ENCODE data around the gene ARV1. TPM values are rescaled to one million over a fixed set of nuclear protein-coding genes. Genes with fewer than 3 reads are reported as not detected.

Gene ARV1
- total and polyA plus RNA-seq, 2 of the 13 experiments (the other 11 are each of a cell fraction or from before 2014, with no cell fraction given): 13.0 to 15.2 TPM

DNA sequence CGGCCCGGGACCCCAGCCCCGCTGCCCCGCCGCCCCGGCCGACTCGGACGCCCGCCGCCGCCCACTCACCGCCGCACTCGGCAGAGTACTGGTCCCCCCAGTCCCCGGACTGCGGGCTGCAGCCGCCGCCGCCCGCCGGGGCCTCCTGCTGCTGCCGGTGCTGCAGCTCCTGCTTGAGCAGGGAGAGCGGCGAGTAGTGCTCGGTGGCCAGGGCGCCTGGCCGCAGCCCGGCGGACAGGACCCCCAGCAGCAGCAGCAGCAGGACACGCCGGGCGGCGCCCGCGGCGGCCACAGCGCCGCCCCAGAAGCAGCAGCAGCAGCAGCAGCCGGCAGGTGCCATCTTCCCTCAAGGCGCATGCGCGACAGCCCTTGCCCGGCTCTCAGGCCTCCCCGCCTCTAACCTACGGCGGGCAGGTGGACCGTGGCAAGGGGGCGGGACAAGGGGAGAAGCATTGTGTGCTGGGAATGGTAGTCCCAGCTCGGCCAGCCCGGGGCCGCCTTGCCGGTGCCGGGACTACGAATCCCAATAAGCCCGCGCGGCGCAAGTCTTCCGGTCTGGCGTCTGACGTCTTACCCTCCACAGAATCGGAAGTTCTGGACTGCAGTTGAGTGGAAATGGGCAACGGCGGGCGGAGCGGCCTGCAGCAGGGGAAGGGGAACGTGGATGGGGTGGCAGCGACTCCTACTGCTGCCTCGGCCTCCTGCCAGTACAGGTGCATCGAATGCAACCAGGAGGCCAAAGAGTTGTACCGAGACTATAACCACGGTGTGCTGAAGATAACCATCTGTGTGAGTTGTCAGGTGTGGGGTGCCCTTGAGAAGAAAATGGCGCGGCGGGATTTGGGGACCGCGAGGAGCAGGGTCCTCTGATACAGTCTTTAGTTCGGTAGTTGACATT is at the start of gene ARV1, which contains the start of gene TTC13 (continued):
- no peak for TF ChIP-seq CCAR2 (optimal IDR thresholded peaks at IDR 0.05; ENCODE audit: low read depth, low read length)
- TF ChIP-seq ZSCAN31 (CRISPR knock-in tag; IDR thresholded peaks at IDR 0.05; ENCODE audit: low read depth): peak; percentile 94
- TF ChIP-seq, protein P1, sequence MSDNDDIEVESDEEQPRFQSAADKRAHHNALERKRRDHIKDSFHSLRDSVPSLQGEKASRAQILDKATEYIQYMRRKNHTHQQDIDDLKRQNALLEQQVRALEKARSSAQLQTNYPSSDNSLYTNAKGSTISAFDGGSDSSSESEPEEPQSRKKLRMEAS (IDR thresholded peaks at IDR 0.05): peak; percentile 86
- no peak for TF ChIP-seq ZC3H13 (CRISPR knock-in tag; IDR thresholded peaks at IDR 0.05)
- TF ChIP-seq ZNF644 (CRISPR knock-in tag; IDR thresholded peaks at IDR 0.05; ENCODE audit: low read depth): 0 out of 2 replicates have a peak, but pooled peaks have one; percentile 41
- no peak for TF ChIP-seq ZNF432 (CRISPR knock-in tag; IDR thresholded peaks at IDR 0.05; ENCODE audit: borderline replicate concordance)
- 0 out of 2 replicates have a peak, but pooled peaks have one; percentile 35 for TF ChIP-seq ZNF430 (CRISPR knock-in tag; IDR thresholded peaks at IDR 0.05)
- TF ChIP-seq, protein P2, sequence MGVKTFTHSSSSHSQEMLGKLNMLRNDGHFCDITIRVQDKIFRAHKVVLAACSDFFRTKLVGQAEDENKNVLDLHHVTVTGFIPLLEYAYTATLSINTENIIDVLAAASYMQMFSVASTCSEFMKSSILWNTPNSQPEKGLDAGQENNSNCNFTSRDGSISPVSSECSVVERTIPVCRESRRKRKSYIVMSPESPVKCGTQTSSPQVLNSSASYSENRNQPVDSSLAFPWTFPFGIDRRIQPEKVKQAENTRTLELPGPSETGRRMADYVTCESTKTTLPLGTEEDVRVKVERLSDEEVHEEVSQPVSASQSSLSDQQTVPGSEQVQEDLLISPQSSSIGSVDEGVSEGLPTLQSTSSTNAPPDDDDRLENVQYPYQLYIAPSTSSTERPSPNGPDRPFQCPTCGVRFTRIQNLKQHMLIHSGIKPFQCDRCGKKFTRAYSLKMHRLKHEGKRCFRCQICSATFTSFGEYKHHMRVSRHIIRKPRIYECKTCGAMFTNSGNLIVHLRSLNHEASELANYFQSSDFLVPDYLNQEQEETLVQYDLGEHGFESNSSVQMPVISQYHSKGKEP (CRISPR knock-in tag; IDR thresholded peaks at IDR 0.05): no peak
- TF ChIP-seq ESRRA (CRISPR knock-in tag; IDR thresholded peaks at IDR 0.05; ENCODE audit: low read depth): no peak; the same call in 1 of the 2 replicates
- no peak for TF ChIP-seq ZNF678 (CRISPR knock-in tag; IDR thresholded peaks at IDR 0.05)
- no peak for TF ChIP-seq ZNF484 (CRISPR knock-in tag; IDR thresholded peaks at IDR 0.05; ENCODE audit: borderline replicate concordance, low read depth)
- peak; percentile 81 for TF ChIP-seq HNRNPLL (IDR thresholded peaks at IDR 0.05; ENCODE audit: low read depth, low read length, poor library complexity, severe bottlenecking)
- TF ChIP-seq, protein P3, sequence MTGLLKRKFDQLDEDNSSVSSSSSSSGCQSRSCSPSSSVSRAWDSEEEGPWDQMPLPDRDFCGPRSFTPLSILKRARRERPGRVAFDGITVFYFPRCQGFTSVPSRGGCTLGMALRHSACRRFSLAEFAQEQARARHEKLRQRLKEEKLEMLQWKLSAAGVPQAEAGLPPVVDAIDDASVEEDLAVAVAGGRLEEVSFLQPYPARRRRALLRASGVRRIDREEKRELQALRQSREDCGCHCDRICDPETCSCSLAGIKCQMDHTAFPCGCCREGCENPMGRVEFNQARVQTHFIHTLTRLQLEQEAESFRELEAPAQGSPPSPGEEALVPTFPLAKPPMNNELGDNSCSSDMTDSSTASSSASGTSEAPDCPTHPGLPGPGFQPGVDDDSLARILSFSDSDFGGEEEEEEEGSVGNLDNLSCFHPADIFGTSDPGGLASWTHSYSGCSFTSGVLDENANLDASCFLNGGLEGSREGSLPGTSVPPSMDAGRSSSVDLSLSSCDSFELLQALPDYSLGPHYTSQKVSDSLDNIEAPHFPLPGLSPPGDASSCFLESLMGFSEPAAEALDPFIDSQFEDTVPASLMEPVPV (CRISPR knock-in tag; IDR thresholded peaks at IDR 0.05): peak; percentile 64; the same call in 1 of the 2 replicates
- peak; percentile 90 for TF ChIP-seq HOXA3 (CRISPR knock-in tag; IDR thresholded peaks at IDR 0.05)
- peak; percentile 47 for TF ChIP-seq MED8 (CRISPR knock-in tag; IDR thresholded peaks at IDR 0.05; ENCODE audit: insufficient replicate concordance)
- TF ChIP-seq ZNF12 (CRISPR knock-in tag; IDR thresholded peaks at IDR 0.05): no peak
- TF ChIP-seq ELF3 (CRISPR knock-in tag; IDR thresholded peaks at IDR 0.05): peak; percentile 33
- TF ChIP-seq ZNF713 (CRISPR knock-in tag; IDR thresholded peaks at IDR 0.05): no peak
- TF ChIP-seq ZNF607 (CRISPR knock-in tag; IDR thresholded peaks at IDR 0.05; ENCODE audit: borderline replicate concordance): peak; percentile 78; the same call in 1 of the 2 replicates
- TF ChIP-seq MXD4 (CRISPR knock-in tag; IDR thresholded peaks at IDR 0.05): 0 out of 2 replicates have a peak, but pooled peaks have one; percentile 42
- TF ChIP-seq, protein P4, sequence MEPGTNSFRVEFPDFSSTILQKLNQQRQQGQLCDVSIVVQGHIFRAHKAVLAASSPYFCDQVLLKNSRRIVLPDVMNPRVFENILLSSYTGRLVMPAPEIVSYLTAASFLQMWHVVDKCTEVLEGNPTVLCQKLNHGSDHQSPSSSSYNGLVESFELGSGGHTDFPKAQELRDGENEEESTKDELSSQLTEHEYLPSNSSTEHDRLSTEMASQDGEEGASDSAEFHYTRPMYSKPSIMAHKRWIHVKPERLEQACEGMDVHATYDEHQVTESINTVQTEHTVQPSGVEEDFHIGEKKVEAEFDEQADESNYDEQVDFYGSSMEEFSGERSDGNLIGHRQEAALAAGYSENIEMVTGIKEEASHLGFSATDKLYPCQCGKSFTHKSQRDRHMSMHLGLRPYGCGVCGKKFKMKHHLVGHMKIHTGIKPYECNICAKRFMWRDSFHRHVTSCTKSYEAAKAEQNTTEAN (CRISPR knock-in tag; conservative IDR thresholded peaks at IDR 0.05): no peak
- 0 out of 2 replicates have a peak, but pooled peaks have one; percentile 81 for TF ChIP-seq ZNF337 (CRISPR knock-in tag; IDR thresholded peaks at IDR 0.05; ENCODE audit: borderline replicate concordance, low read depth)

Measured in HepG2 (cell line).